Endothelial cell of umbilical vein (primary cell): ENCODE results near the gene BACH2. TPM values are rescaled to one million over a fixed set of nuclear protein-coding genes. Genes with fewer than 3 reads are reported as not detected.

Experiments used
- BruUV-seq: library from RNA; stranded (reverse); fragments of 400-500 nt; replicated peaks from 2 replicates; lab custom pipeline; 2021; lab: Mats Ljungman, UMichigan
- CTCF ChIA-PET: fragments of 300-600, 350-600 bp; sonication (Branson Sonifier 250); formaldehyde crosslinking; loops from one replicate; lab custom pipeline; 2021; ENCODE audit warnings: antibody characterized with exemption, inconsistent platforms; lab: Charles Lee
- POLR2A ChIA-PET: fragments of 300-600, 350-600 bp; sonication (Branson Sonifier 250); formaldehyde crosslinking; loops from one replicate; lab custom pipeline; 2021; ENCODE audit warnings: antibody characterized with exemption, inconsistent platforms; lab: Charles Lee
- DNase-seq: peaks from one replicate; pipeline ENCODE4 v3.0.0-alpha.2; 2011; ENCODE audit warnings: low read depth, low spot score
- FAIRE-seq: peaks from 2 replicates; lab custom pipeline; 2011; peaks lifted over from hg19 to GRCh38; lab: Jason Lieb, UNC
- H2AFZ ChIP-seq: 2 replicates; pipeline ENCODE4 v1.6.0; 2012; ENCODE audit warnings: low read depth, low read length, control low read depth, inconsistent platforms
- H3K27ac ChIP-seq: 2 replicates; pipeline ENCODE4 v1.5.1; 2011; ENCODE audit warnings: low read depth, mild to moderate bottlenecking, control low read depth, low read length, moderate library complexity; ENCODE audit not compliant: insufficient read depth
- H3K27me3 ChIP-seq, 2 experiments: 2 replicates each; pipeline versions ENCODE4 v1.6.0 to v1.6.1; 2011; ENCODE audit warnings: low read length in 2 of 2, mixed read lengths in 1 of 2; ENCODE audit not compliant: control insufficient read depth in 2 of 2, insufficient read depth in 2 of 2
- H3K36me3 ChIP-seq, 2 experiments: 2 replicates in 1 of 2; 3 replicates in 1 of 2; pipeline ENCODE4 v1.5.1; 2011; ENCODE audit warnings: low read length in 2 of 2, mild to moderate bottlenecking in 1 of 2, moderate library complexity in 1 of 2; ENCODE audit not compliant: control insufficient read depth in 2 of 2, insufficient read depth in 2 of 2; ENCODE audit errors: extremely low read depth in 1 of 2
- H3K4me1 ChIP-seq: 3 replicates; pipeline ENCODE4 v1.5.1; 2011; ENCODE audit warnings: mild to moderate bottlenecking, low read length; ENCODE audit not compliant: control insufficient read depth, insufficient read depth; ENCODE audit errors: extremely low read depth
- H3K4me2 ChIP-seq: 2 replicates; pipeline ENCODE4 v1.6.1; 2011; ENCODE audit warnings: low read length, control low read depth, mixed read lengths; ENCODE audit not compliant: insufficient read depth
- H3K4me3 ChIP-seq, 3 experiments: fragments of 200-600 bp in 1 of 3; sonication (generic), shearing (Covaris generic) in 1 of 3; replicated peaks in 1 of 3; 2 replicates each; pipeline ENCODE4 v1.5.1; 2011 to 2016; ENCODE audit warnings: control low read depth in 3 of 3, low read length in 3 of 3, mild to moderate bottlenecking in 2 of 3, inconsistent platforms in 1 of 3, low read depth in 1 of 3, moderate library complexity in 1 of 3; ENCODE audit not compliant: insufficient read depth in 1 of 3
- H3K79me2 ChIP-seq: 2 replicates; pipeline ENCODE4 v1.6.0; 2012; ENCODE audit warnings: low read length, inconsistent platforms; ENCODE audit not compliant: control insufficient read depth, insufficient read depth
- H3K9ac ChIP-seq: replicated peaks from 2 replicates; pipeline ENCODE3; 2011; ENCODE audit warnings: low read length, control low read depth; ENCODE audit not compliant: insufficient read depth; ENCODE audit errors: extremely low read depth
- H3K9me1 ChIP-seq: replicated peaks from 3 replicates; pipeline ENCODE4 v1.6.0; 2011; ENCODE audit warnings: mild to moderate bottlenecking, low read length; ENCODE audit not compliant: control insufficient read depth, insufficient read depth; ENCODE audit errors: extremely low read depth
- H3K9me3 ChIP-seq: replicated peaks from 2 replicates; pipeline ENCODE4 v1.5.1; 2012; ENCODE audit warnings: low read length, inconsistent platforms; ENCODE audit not compliant: control insufficient read depth, insufficient read depth
- H4K20me1 ChIP-seq: replicated peaks from 2 replicates; pipeline ENCODE3; 2011; ENCODE audit warnings: mild to moderate bottlenecking, low read length; ENCODE audit not compliant: control insufficient read depth, insufficient read depth; ENCODE audit errors: extremely low read depth
- CTCF ChIP-seq, 2 donors: IDR thresholded peaks; 1 replicate in 1 of 2; 2 replicates in 1 of 2; pipeline ENCODE4 v1.5.1; 2011; ENCODE audit warnings: low read length in 2 of 2, mild to moderate bottlenecking in 2 of 2, moderate library complexity in 2 of 2, control low read depth in 1 of 2, inconsistent platforms in 1 of 2, low read depth in 1 of 2; ENCODE audit not compliant: insufficient read depth in 1 of 2; ENCODE audit errors: extremely low read depth in 1 of 2
- EZH2 ChIP-seq: IDR thresholded peaks from 2 replicates; pipeline ENCODE4 v1.6.1; 2012; ENCODE audit warnings: borderline replicate concordance, low read depth, mild to moderate bottlenecking, moderate library complexity, low read length, inconsistent platforms; ENCODE audit not compliant: severe bottlenecking
- FOS ChIP-seq: IDR thresholded peaks from 2 replicates; pipeline ENCODE4 v1.6.1; 2011; ENCODE audit warnings: mild to moderate bottlenecking, low read length, moderate library complexity, borderline replicate concordance; ENCODE audit not compliant: insufficient read depth
- GATA2 ChIP-seq: IDR thresholded peaks from 2 replicates; pipeline ENCODE4 v1.7.0; 2011; ENCODE audit warnings: low read depth, mild to moderate bottlenecking, moderate library complexity, mixed read lengths, low read length; ENCODE audit not compliant: insufficient read length, insufficient read depth
- JUN ChIP-seq: IDR thresholded peaks from 2 replicates; pipeline ENCODE4 v1.6.1; 2011; ENCODE audit warnings: borderline replicate concordance, low read depth; ENCODE audit not compliant: insufficient read length, insufficient read depth
- MYC ChIP-seq: IDR thresholded peaks from one replicate; pipeline ENCODE4 v1.6.1; 2011; ENCODE audit warnings: mild to moderate bottlenecking, low read depth, low read length
- POLR2A ChIP-seq: IDR thresholded peaks from 2 replicates; pipeline ENCODE4 v1.6.1; 2012; ENCODE audit warnings: low read depth, mild to moderate bottlenecking, control low read depth, low read length
- POLR2AphosphoS5 ChIP-seq: IDR thresholded peaks from 2 replicates; pipeline ENCODE4 v1.6.1; 2012; ENCODE audit warnings: low read depth, mild to moderate bottlenecking, control low read depth, low read length, moderate library complexity; ENCODE audit not compliant: insufficient read depth
- dilution Hi-C: fragments of 300-500 bp; cut with MboI; formaldehyde crosslinking; loops from one replicate; pipeline ENCODE4 v1.15.0; 2019; ENCODE audit warnings: low sequenced_read_pairs; ENCODE audit not compliant: extremely low pct_ligation_motif_present
- intact Hi-C: fragments of 100-400 bp; cut with micrococcal nuclease; formaldehyde crosslinking; loops from one replicate; pipeline ENCODE4 v1.10.0; 2022
- polyA plus RNA-seq, 4 experiments: library from polyadenylated mRNA; depleted of rRNA in 3 of 4; stranded (reverse) in 3 of 4; unstranded in 1 of 4; fragments of >200 nt; gene quantifications; 2 replicates each; pipeline versions ENCODE4 v1.2.1 to v1.2.3, GENCODE V29; 2011 to 2012; ENCODE audit warnings: missing spikeins in 1 of 4
- total RNA-seq: library from RNA; stranded (reverse); gene quantifications from 2 replicates; pipeline ENCODE4 v1.2.3, GENCODE V29; 2021
- TF ChIP-seq, protein P1 (sequence below): IDR thresholded peaks from 2 replicates; pipeline ENCODE4 v1.6.1; 2011; ENCODE audit not compliant: insufficient read depth, insufficient read length

BACH2 gene
- total and polyA plus RNA-seq, 2 donors (not counting 3 experiments of a cell fraction or from before 2014, with no cell fraction given): 1.7 to 5.6 TPM

DNA sequence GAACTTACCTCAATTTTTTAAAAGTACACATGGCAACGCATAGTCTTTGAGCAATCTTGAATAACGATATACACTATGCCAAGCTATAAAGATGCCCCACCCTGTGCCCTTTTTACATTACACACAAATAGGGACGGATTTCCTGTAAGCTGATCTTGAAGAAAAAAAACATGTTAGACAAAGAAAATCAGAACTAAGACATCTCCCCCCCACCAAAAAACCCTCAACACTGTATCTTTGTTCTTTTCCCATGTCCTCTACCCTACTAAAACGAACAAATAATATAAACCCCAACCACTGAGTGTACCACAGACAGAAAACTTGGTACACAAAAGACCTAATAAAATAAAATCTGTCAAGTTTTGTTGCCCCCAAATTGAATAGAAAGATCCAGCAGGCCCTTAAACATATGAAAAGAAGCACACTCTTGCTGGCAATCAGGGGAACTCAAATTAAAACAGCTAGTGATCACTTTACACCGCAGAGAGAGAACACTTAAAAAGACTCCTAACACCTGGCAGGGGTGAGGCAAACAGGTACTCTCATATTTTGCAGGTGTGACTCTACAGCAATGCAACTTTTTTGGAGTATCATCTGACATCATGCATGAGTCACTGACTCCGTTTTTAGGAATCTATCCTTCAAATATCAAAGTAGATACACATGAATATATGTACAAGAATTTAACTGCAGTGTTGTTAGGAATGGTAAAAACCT, 29.6 kb downstream of the BACH2 start:
- Histone ChIP-seq H3K9me1 (no peaks in the 10 kb centered on the region), H3K4me1 (no peaks in the 10 kb centered on the region), H3K79me2 (no peaks in the 10 kb centered on the region), H3K27ac (no peak overlapping the region), H4K20me1 (no peaks in the 10 kb centered on the region), H3K9me3 (no peaks in the 10 kb centered on the region), H3K4me3 (no peak overlapping the region), H3K4me2 (no peak overlapping the region), H3K36me3 (no peaks in the 10 kb centered on the region), H3K9ac (no peak overlapping the region), H2AFZ (no peak overlapping the region), H3K27me3 (peaks cover 0 to 9% of the 10 kb centered on the region in 2 experiments)
- POLR2A ChIA-PET: no interaction called here
- dilution Hi-C loops (no loop called here), intact Hi-C loops (no loop called here)
- CTCF ChIA-PET: no interaction called here
- DNase-seq (no peak), FAIRE-seq (no peak)
- TF ChIP-seq MYC (no peak), POLR2A (no peak), FOS (no peak), JUN (no peak), EZH2 (no peak), GATA2 (no peak), CTCF (IDR thresholded peaks at IDR 0.05; ENCODE audit: extremely low read depth in 1 of 2, insufficient read depth in 1 of 2, low read depth in 1 of 2, low read length in 2 of 2) (no peak), POLR2AphosphoS5 (no peak)
- TF ChIP-seq, protein P1, sequence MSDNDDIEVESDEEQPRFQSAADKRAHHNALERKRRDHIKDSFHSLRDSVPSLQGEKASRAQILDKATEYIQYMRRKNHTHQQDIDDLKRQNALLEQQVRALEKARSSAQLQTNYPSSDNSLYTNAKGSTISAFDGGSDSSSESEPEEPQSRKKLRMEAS: no peak
- BruUV-seq: no TSS peak
